ENCODE measurements around the gene PRSS1. TPM values are rescaled to one million over a fixed set of nuclear protein-coding genes. Genes with fewer than 3 reads are reported as not detected.
"Not testable (repeated sequence)": the region's sequence is repeated elsewhere in the genome, so short reads cannot be mapped to it uniquely, and the experiment has no call there.

The PRSS1 gene
- total RNA-seq, 3 donors from 2014 or later: not detected

DNA sequence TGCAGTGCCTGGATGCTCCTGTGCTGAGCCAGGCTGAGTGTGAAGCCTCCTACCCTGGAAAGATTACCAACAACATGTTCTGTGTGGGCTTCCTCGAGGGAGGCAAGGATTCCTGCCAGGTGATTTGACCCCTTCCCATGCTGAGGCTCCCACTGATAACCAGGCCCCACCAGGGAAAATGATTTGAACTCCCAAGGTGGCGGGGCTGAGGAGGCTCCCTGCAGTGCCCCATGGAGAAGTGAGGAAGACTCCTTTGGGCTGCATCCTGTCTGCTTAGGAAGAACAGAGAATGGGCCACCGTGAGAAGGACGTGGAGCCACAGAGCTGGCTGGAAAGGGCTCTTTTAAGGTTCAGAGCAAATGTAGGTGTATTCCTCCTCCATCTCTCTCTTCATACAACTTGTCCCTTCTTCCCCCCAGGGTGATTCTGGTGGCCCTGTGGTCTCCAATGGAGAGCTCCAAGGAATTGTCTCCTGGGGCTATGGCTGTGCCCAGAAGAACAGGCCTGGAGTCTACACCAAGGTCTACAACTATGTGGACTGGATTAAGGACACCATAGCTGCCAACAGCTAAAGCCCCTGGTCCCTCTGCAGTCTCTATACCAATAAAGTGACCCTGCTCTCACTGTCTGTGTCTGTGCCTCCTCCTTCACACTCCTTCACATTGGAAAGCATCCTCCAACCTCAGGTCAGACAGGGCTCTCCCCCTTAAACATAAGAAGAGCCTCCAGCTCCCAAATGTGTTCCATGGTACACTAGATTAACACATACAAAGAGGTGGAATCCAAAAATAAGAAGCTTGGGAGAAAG is 24.9 kb downstream of the PRSS1 start:
- ATAC-seq: no peak
- H3K9me3 ChIP-seq: no peaks in the 10 kb centered on the region
- no peak overlapping the region for H3K4me3 ChIP-seq
- no peaks in the 10 kb centered on the region for H3K4me1 ChIP-seq (ENCODE audit: low read depth)
- intact Hi-C loops (cut with DNase I, micrococcal nuclease): no loop called here
- DNase-seq: no peak
- no peaks in the 10 kb centered on the region for H3K36me3 ChIP-seq (ENCODE audit: low read depth)
- TF ChIP-seq, protein P1, sequence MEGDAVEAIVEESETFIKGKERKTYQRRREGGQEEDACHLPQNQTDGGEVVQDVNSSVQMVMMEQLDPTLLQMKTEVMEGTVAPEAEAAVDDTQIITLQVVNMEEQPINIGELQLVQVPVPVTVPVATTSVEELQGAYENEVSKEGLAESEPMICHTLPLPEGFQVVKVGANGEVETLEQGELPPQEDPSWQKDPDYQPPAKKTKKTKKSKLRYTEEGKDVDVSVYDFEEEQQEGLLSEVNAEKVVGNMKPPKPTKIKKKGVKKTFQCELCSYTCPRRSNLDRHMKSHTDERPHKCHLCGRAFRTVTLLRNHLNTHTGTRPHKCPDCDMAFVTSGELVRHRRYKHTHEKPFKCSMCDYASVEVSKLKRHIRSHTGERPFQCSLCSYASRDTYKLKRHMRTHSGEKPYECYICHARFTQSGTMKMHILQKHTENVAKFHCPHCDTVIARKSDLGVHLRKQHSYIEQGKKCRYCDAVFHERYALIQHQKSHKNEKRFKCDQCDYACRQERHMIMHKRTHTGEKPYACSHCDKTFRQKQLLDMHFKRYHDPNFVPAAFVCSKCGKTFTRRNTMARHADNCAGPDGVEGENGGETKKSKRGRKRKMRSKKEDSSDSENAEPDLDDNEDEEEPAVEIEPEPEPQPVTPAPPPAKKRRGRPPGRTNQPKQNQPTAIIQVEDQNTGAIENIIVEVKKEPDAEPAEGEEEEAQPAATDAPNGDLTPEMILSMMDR (IDR thresholded peaks at IDR 0.05): no peak

DNA sequence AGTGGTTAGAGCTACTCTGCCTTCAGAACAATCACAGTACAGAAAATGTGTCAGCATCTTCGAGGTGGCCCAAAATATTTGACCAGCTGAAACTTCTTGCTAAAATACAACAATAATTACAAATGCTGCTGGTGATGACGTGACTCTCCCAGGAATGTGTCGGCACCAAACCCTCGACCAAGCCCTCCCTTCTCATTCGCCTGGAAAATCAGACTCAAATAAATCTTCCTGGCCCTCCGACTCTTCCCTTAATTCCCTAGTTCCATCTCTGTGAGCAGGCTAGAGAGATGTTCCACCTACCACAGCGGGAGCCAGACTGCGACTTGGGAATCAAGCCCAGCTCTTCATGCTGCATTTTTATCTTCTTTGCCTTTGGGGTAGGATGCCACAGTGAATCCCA is 25.6 kb downstream of the PRSS1 start:
- Histone ChIP-seq H3K4me3 (no peak overlapping the region), H3K4me1 (ENCODE audit: low read depth) (no peaks in the 10 kb centered on the region), H3K36me3 (ENCODE audit: low read depth) (no peaks in the 10 kb centered on the region), H3K9me3 (no peaks in the 10 kb centered on the region)
- DNase-seq (no peak), ATAC-seq (no peak)
- intact Hi-C loops (cut with DNase I, micrococcal nuclease): no loop called here
- TF ChIP-seq, protein P1 (IDR thresholded peaks at IDR 0.05): no peak

DNA sequence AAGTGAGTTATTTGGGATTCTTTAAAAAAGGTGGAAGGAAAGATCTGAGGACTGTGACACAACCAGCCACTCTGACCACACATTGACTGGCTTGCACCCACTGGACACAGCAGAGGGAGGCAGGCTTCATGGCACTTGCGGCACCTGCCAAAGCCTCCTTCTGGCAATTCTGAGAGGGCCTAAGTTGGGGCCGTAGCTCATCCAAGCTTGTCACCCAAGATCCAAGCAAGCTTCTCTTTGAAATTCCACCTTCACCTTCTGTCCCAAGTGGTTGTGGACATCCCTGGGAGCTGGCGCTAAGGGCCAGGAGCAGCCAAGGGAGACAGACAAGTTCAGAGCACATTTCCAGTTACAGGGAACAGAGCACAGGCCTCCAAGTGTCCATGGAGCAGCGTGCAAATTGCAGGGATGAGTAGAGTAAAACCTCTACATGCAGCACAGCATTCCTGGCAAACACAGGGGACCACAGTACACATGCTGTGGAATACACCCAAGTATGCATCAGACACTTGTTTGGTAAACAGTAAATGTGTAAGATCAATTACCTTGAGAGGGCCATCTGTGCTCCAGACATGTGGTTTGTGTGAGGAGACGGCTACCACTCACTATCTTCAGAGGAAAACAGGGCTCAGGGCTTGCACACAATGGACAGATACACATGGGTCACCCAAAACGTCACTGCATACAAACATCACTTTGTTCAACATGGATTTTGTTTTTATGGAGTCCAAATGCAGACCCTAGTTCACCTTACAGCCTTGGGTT is 26.3 kb downstream of the PRSS1 start:
- H3K36me3 ChIP-seq (ENCODE audit: low read depth); H3K4me1 ChIP-seq (ENCODE audit: low read depth); intact Hi-C loops (cut with DNase I, micrococcal nuclease); H3K9me3 ChIP-seq; H3K4me3 ChIP-seq; ATAC-seq; DNase-seq: not testable (repeated sequence)

DNA sequence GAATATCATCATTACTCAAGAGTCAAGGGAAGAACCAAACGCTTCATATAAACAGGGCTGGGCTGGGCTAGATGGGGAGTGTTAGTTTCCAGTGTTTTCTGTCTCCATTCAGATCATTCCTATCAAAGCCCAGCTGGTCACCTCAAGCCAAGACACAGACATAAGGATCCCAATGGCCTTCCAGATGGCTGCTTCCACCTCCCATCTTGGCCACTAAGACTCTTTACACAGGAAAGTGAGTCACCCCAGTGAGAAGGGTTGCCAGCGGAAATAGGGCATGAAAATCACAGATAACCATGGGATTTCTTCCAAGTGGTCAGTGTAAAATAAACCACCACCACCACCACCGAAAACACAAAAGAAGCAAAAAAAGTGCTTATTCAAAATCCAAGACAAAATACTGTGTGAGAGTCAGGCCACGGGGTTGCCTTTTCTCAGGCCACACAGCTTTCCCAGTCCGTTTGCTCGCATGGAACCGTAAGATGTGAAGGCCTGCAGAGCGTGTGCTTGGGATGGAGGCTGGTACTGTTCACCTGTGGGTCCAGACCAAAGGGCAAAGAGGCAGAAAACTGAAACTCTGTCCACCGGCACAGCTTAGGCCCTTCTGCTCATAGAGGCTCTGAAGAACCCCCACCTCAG is 27.1 kb downstream of the PRSS1 start:
- ATAC-seq (no peak), DNase-seq (no peak)
- intact Hi-C loops (cut with DNase I, micrococcal nuclease): no loop called here
- H3K4me3 ChIP-seq: no peak overlapping the region
- TF ChIP-seq, protein P1 (IDR thresholded peaks at IDR 0.05): no peak
- H3K36me3 ChIP-seq (ENCODE audit: low read depth): no peaks in the 10 kb centered on the region
- H3K9me3 ChIP-seq: no peaks in the 10 kb centered on the region
- H3K4me1 ChIP-seq (ENCODE audit: low read depth): no peaks in the 10 kb centered on the region

DNA sequence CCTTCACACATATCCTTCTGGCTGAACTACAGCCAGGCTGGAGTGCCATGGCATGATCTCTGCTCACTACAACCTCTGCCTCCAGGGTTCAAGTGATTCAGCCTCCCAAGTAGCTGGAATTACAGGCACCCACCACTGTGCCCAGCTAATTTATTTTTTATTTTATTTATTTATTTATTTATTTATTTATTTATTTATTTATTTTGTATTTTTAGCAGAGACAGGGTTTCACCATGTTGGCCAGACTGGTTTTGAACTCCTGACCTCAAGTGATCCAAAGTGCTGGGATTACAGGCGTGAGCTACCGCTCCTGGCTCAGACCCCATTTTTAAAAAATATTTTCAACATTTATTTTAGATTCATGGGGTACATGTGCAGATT is 27.6 kb downstream of the PRSS1 start:
- not testable (repeated sequence) for ATAC-seq

DNA sequence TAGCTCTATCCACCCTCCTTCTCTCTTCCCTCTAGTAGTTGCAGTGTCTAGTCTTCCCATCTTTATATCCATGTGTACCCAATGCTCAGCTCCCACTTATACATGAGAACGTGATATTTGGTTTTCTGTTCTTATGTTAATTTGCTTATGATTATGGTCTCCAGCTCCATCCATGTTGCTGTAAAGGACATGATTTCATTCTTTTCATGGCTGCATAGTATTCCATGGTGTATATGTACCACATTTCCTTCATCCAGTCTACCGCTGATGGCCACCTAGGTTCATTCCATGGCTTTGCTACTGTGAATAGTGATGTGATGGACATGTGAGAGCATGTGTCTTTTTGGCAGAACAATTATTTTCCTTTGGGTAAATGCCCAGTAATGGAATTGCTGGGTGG is 28.0 kb downstream of the PRSS1 start:
- no peaks in the 10 kb centered on the region for H3K36me3 ChIP-seq (ENCODE audit: low read depth)
- no peak overlapping the region for H3K4me3 ChIP-seq
- DNase-seq: no peak
- no peaks in the 10 kb centered on the region for H3K4me1 ChIP-seq (ENCODE audit: low read depth)
- TF ChIP-seq, protein P1 (IDR thresholded peaks at IDR 0.05): no peak
- H3K9me3 ChIP-seq: no peaks in the 10 kb centered on the region
- intact Hi-C loops (cut with DNase I, micrococcal nuclease): no loop called here
- no peak for ATAC-seq

More for the DNA sequence above, 27.6 kb downstream of the PRSS1 start:
- H3K36me3 ChIP-seq (ENCODE audit: low read depth); H3K4me3 ChIP-seq; H3K4me1 ChIP-seq (ENCODE audit: low read depth); DNase-seq; H3K9me3 ChIP-seq; intact Hi-C loops (cut with DNase I, micrococcal nuclease): not testable (repeated sequence)

All from mucosa of descending colon (tissue), 3 donors.